Lower lobe of right lung (tissue), 2 donors: ENCODE measurements around the gene SLC25A42. TPM values are rescaled to one million over a fixed set of nuclear protein-coding genes. Genes with fewer than 3 reads are reported as not detected.

Experiments
- ATAC-seq, 2 donors: fragments of 200-7000 bp; cut with Tn5 transposase; one replicate each; pipeline ENCODE4 v1.9.1; 2020 to 2022; ENCODE audit warnings: mild to moderate bottlenecking in 2 of 2, moderate library complexity in 2 of 2
- DNase-seq: peaks from one replicate; pipeline ENCODE4 v3.0.0-alpha.2; 2020
- H3K27ac ChIP-seq: fragments of 200-600 bp; one replicate; pipeline ENCODE4 v1.8.0; 2022
- H3K27me3 ChIP-seq: fragments of 200-600 bp; one replicate; pipeline ENCODE4 v1.8.0; 2022; ENCODE audit warnings: low read depth
- H3K36me3 ChIP-seq: fragments of 200-600 bp; one replicate; pipeline ENCODE4 v1.8.0; 2022; ENCODE audit warnings: mild to moderate bottlenecking
- H3K4me1 ChIP-seq: fragments of 200-600 bp; one replicate; pipeline ENCODE4 v1.8.0; 2022
- H3K4me3 ChIP-seq: fragments of 200-600 bp; one replicate; pipeline ENCODE4 v1.8.0; 2022; ENCODE audit warnings: mild to moderate bottlenecking
- H3K9me3 ChIP-seq: fragments of 200-600 bp; one replicate; pipeline ENCODE4 v1.8.0; 2022
- intact Hi-C: fragments of 100-400 bp; cut with DNase I; formaldehyde crosslinking; loops from one replicate; pipeline ENCODE4 v1.11.0; 2022
- total RNA-seq: library from RNA; stranded (reverse); fragmentation: NEBNext Ultra II Directional; extraction: Animal tissue kit (Norgen Biotek cat#: 25700); gene quantifications from one replicate; pipeline ENCODE4 v1.2.1, GENCODE V29; 2021
- TF ChIP-seq, protein P1 (sequence below): fragments of 200-600 bp; IDR thresholded peaks from one replicate; pipeline ENCODE4 v1.8.0; 2022; ENCODE audit warnings: antibody characterized with exemption, mild to moderate bottlenecking
- donor health status: DM: no; HTN: yes; CAD: no; lungs with severe emphysema.

The SLC25A42 gene
- total RNA-seq, 1 donor from 2014 or later: 16.3 TPM

DNA sequence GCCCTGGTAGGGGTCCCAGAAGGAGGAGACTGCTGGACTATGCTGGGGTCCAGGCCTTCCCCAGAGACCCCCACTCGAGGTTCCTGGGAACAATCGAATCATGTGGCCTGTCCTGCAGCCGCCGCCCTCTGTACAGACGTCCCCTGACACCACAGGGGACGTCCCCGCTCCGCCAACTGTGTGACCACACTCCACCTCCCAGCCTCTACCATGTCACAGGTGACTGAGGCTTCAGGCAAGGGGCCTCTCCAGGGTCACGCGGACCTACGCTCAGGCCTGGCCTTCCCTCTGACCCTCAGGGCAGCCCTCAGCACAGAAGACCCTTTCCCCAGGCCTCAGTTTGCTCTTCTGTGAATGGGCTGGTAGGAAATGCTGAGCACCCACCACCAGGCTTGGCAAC is 87.6 kb downstream of the SLC25A42 start:
- no peak for ATAC-seq
- H3K27ac ChIP-seq: no peak overlapping the region
- H3K27me3 ChIP-seq: no peaks in the 10 kb centered on the region
- no peak for DNase-seq
- H3K9me3 ChIP-seq: no peaks in the 10 kb centered on the region
- H3K36me3 ChIP-seq: peaks cover 33% of the 10 kb centered on the region
- intact Hi-C loops: no loop called here
- TF ChIP-seq, protein P1, sequence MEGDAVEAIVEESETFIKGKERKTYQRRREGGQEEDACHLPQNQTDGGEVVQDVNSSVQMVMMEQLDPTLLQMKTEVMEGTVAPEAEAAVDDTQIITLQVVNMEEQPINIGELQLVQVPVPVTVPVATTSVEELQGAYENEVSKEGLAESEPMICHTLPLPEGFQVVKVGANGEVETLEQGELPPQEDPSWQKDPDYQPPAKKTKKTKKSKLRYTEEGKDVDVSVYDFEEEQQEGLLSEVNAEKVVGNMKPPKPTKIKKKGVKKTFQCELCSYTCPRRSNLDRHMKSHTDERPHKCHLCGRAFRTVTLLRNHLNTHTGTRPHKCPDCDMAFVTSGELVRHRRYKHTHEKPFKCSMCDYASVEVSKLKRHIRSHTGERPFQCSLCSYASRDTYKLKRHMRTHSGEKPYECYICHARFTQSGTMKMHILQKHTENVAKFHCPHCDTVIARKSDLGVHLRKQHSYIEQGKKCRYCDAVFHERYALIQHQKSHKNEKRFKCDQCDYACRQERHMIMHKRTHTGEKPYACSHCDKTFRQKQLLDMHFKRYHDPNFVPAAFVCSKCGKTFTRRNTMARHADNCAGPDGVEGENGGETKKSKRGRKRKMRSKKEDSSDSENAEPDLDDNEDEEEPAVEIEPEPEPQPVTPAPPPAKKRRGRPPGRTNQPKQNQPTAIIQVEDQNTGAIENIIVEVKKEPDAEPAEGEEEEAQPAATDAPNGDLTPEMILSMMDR: no peak
- H3K4me1 ChIP-seq: no peaks in the 10 kb centered on the region
- H3K4me3 ChIP-seq: no peak overlapping the region

DNA sequence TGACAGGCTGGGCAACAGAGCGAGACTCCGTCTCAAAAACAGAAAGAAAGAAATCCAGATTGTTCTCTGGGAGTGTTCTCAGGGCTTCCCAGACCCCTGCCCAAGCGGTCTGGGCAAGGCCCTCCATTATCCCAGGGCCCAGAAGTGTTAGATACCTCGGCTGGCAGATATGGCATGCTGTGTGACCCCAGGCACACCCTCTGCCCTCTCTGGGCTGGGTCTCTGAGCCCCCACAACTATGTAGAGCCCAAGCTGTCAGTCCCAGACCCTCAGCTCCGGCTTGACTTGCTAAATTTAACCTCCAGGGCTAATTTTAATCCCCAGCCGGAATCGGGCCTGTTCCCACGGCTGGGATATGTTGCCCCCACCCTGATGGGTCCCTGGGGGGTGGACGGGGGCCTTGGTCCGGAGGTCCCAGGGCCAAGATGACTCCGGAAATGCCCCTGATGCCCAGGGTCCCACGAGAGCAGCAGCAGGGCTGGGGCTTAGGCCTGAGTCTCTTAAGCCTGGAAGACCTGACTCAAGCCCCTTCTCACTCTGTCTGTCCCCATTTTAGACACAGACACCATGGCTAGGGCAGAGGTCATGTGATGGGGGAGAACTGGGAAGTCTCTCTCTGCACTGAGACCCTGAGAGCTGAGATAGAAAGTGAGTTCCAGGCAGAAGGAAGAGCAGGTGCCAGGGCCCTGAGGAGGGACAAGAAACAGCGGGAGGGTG is 89.0 kb downstream of the SLC25A42 start:
- Histone ChIP-seq H3K27ac (no peak overlapping the region), H3K27me3 (no peaks in the 10 kb centered on the region), H3K4me3 (no peak overlapping the region), H3K4me1 (no peaks in the 10 kb centered on the region), H3K9me3 (no peaks in the 10 kb centered on the region), H3K36me3 (peaks cover 20% of the 10 kb centered on the region)
- TF ChIP-seq, protein P1: no peak
- ATAC-seq (no peak), DNase-seq (no peak)
- intact Hi-C loops: no loop called here

DNA sequence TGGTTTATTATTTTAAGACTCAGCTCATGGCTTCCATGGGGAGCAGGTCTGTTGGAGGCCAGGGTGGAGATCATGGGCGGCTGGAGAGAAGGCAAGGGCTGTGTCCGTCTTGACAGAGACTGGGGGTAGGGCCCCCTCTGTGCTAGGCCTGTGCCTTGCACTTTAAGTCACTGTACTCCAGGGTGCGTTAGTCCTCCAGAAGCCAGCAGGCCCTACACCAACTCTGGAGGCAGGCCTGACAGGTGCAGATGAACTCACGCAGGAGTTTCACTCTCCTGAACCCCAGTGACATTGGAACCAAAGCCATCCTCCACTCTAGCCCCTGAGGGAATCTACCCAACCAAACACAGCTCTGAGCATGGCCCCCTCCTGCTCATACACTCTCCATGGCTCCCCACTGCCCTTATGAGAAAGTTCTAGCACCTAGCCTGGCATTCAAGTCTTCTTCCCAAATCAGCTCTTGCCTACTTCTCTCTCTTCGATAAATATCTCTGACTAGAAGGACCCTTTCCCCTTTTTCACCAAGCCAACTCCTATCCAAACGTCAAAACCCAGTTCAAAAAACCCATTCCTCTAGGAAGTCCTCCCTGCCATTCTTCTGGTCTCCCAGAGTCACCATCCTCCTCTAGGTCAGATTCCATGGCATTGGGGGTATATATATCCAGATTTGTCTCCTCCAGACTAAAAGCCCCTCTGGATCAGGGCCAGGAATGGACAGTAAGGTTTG is 91.1 kb downstream of the SLC25A42 start:
- no peaks in the 10 kb centered on the region for H3K36me3 ChIP-seq
- H3K27ac ChIP-seq: no peak overlapping the region
- no peaks in the 10 kb centered on the region for H3K9me3 ChIP-seq
- H3K4me1 ChIP-seq: no peaks in the 10 kb centered on the region
- no peaks in the 10 kb centered on the region for H3K27me3 ChIP-seq
- no peak for ATAC-seq
- intact Hi-C loops: no loop called here
- H3K4me3 ChIP-seq: no peak overlapping the region
- DNase-seq: no peak
- TF ChIP-seq, protein P1: no peak

DNA sequence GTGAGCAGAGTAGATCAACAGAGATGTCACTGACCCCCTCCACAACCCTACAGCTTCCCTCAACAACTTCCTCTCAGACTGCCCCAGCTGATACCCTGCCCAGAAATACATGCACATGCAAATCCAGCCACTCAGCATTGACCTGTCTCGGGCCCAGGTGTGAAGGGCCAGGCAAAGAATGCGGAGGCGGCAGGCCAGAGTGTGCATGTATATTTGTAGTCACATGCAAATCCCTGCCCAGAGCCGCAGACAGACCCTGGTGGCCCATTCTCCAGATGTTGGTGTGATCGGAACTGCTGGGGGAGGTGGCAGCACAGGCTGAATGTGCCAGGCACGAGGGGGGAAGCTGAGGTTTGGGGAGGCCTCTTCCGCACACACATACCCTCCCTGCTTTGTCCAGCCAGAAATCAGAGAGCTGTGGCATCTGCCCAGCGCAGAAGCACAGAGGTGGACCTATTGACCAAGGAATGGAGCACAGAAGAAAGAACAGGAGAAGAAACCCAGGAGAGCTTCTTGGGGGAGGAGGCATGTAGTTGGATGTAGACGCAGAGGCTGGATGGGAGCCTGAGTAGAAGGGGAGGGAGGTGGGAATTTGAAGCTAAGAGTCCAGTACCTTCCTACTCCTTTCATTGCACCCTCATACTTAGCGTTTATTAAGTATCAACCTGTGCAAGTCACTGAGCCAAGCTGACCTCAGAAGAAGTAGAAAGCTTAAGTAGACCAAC is 91.9 kb downstream of the SLC25A42 start:
- Histone ChIP-seq H3K4me1 (no peaks in the 10 kb centered on the region), H3K27ac (no peak overlapping the region), H3K9me3 (no peaks in the 10 kb centered on the region), H3K36me3 (no peaks in the 10 kb centered on the region), H3K4me3 (no peak overlapping the region), H3K27me3 (no peaks in the 10 kb centered on the region)
- intact Hi-C loops: no loop called here
- ATAC-seq: peak in 1 of 2 donors; percentile 44
- TF ChIP-seq, protein P1: no peak
- no peak for DNase-seq

DNA sequence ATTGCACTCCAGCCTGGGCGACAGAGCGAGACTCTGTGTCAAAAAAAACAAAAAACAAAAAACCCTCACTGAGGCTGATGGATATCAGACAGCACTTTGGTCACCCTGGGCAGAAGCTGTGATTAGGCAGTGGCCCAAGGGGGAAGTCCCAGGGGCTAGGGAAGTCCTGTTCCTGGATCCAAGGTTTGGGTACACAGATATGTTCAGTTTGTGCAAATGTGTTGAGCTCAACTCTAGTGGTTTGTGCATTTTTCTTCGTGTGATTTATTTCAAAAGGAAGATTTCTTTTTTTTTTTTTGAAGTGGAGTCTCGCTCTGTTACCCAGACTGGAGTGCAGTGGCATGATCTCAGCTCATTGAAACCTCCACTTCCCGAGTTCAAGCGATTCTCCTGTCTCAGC is 94.0 kb downstream of the SLC25A42 start:
- Histone ChIP-seq H3K4me3 (no peak overlapping the region), H3K27ac (no peak overlapping the region), H3K9me3 (no peaks in the 10 kb centered on the region), H3K27me3 (no peaks in the 10 kb centered on the region), H3K36me3 (no peaks in the 10 kb centered on the region), H3K4me1 (no peaks in the 10 kb centered on the region)
- TF ChIP-seq, protein P1: no peak
- intact Hi-C loops: no loop called here
- DNase-seq (no peak), ATAC-seq (no peak)
